GM23248 (cell line): ENCODE data around the gene ANXA11. TPM values are rescaled to one million over a fixed set of nuclear protein-coding genes. Genes with fewer than 3 reads are reported as not detected.
A peak's percentile ranks its signal among the peaks of the same experiment; 100 is the strongest.

Experiments
- DNase-seq: peaks from one replicate; pipeline ENCODE4 v3.0.0-alpha.2; 2015
- H2AFZ ChIP-seq: fragments of 200-600 bp; sonication (generic); 2 replicates; pipeline ENCODE4 v1.6.1; 2016; ENCODE audit warnings: antibody characterized with exemption
- H3F3A ChIP-seq: fragments of 200-600 bp; sonication (generic); 2 replicates; pipeline ENCODE4 v1.6.1; 2016; ENCODE audit warnings: mild to moderate bottlenecking, antibody characterized with exemption, mixed run types; ENCODE audit not compliant: insufficient read depth
- H3K27ac ChIP-seq: fragments of 200-600 bp; sonication (generic); 2 replicates; pipeline ENCODE4 v1.5.1; 2016; ENCODE audit warnings: mild to moderate bottlenecking
- H3K27me3 ChIP-seq: fragments of 200-600 bp; sonication (generic); replicated peaks from 2 replicates; pipeline ENCODE4 v1.6.1; 2016; ENCODE audit warnings: mild to moderate bottlenecking; ENCODE audit not compliant: insufficient read depth
- H3K36me3 ChIP-seq: fragments of 200-600 bp; sonication (generic); 2 replicates; pipeline ENCODE4 v1.6.1; 2016; ENCODE audit warnings: low read depth, mild to moderate bottlenecking
- H3K4me1 ChIP-seq: fragments of 200-600 bp; sonication (generic); 2 replicates; pipeline ENCODE4 v1.6.1; 2016; ENCODE audit warnings: mild to moderate bottlenecking; ENCODE audit not compliant: insufficient read depth
- H3K4me2 ChIP-seq: fragments of 200-600 bp; sonication (generic); one replicate; pipeline ENCODE4 v1.6.1; 2016; ENCODE audit warnings: mild to moderate bottlenecking; ENCODE audit not compliant: unreplicated experiment
- H3K4me3 ChIP-seq: fragments of 200-600 bp; sonication (generic); 2 replicates; pipeline ENCODE4 v1.5.1; 2016; ENCODE audit warnings: mild to moderate bottlenecking
- H3K79me2 ChIP-seq: fragments of 200-600 bp; sonication (generic); 2 replicates; pipeline ENCODE4 v1.6.1; 2016; ENCODE audit warnings: mild to moderate bottlenecking; ENCODE audit not compliant: insufficient read depth
- H3K9ac ChIP-seq: fragments of 200-600 bp; sonication (generic); 2 replicates; pipeline ENCODE4 v1.6.1; 2016; ENCODE audit warnings: mild to moderate bottlenecking
- H3K9me2 ChIP-seq: fragments of 200-600 bp; sonication (generic); 2 replicates; pipeline ENCODE4 v1.6.1; 2016; ENCODE audit warnings: mixed run types, mild to moderate bottlenecking, moderate library complexity; ENCODE audit not compliant: insufficient read depth
- H3K9me3 ChIP-seq: fragments of 200-600 bp; sonication (generic); one replicate; pipeline ENCODE4 v1.6.1; 2017; ENCODE audit warnings: low read depth
- H4K20me1 ChIP-seq: fragments of 200-600 bp; sonication (generic); 2 replicates; pipeline ENCODE4 v1.6.0; 2016; ENCODE audit not compliant: insufficient read depth
- EZH2 ChIP-seq: fragments of 200-600 bp; sonication (generic); IDR thresholded peaks from 2 replicates; pipeline ENCODE4 v1.6.1; 2018; ENCODE audit warnings: antibody characterized with exemption, mild to moderate bottlenecking; ENCODE audit not compliant: insufficient read depth, poor library complexity, severe bottlenecking
- EZH2phosphoT487 ChIP-seq: fragments of 200-600 bp; sonication (generic); IDR thresholded peaks from 2 replicates; pipeline ENCODE4 v1.6.1; 2018; ENCODE audit warnings: antibody characterized with exemption, moderate library complexity, mild to moderate bottlenecking, low read depth; ENCODE audit not compliant: insufficient read depth
- WGBS, 2 experiments: methylation state at CpG; one replicate each; pipeline ENCODE4 v1.1.6; 2015 to 2017; ENCODE audit warnings: low lambda C conversion rate in 2 of 2, low coverage in 1 of 2; ENCODE audit errors: missing lambda C conversion rate in 2 of 2; 5-methylcytosine and 5-hydroxymethylcytosine counted together
- in situ Hi-C: fragments of 300-500 bp; cut with MboI; formaldehyde crosslinking; loops from 2 replicates; pipeline ENCODE4 v1.15.0; 2020
- polyA plus RNA-seq: library from polyadenylated mRNA; unstranded; fragments of >200 nt; fragmentation: Nextera tagmentation; extraction: Ambion mirVana; gene quantifications from 2 replicates; pipeline ENCODE4 v1.2.1, GENCODE V29; 2016
- total RNA-seq: library from RNA; depleted of rRNA; stranded (reverse); fragments of >200 nt; shearing (Covaris generic); gene quantifications from 2 replicates; pipeline ENCODE4 v1.2.3, GENCODE V29; 2014

Gene ANXA11
- total and polyA plus RNA-seq, 2 experiments from 2014 or later: 116 to 189 TPM

GRCh38 chr10:80153460-80153859 lies 51.9 kb downstream of the ANXA11 start:
- no peak for TF ChIP-seq EZH2phosphoT487
- TF ChIP-seq EZH2: no peak
- Histone ChIP-seq H2AFZ (no peak overlapping the region), H3K4me2 (no peak overlapping the region), H3K79me2 (peaks cover 7% of the 10 kb centered on the region; the same call in 1 of the 2 replicates), H3K4me3 (no peak overlapping the region), H3F3A (peaks cover 51% of the 10 kb centered on the region), H4K20me1 (no peaks in the 10 kb centered on the region), H3K9ac (no peak overlapping the region), H3K27ac (peak overlapping the region; percentile 86; the same call in 1 of the 2 replicates), H3K36me3 (peaks cover 36% of the 10 kb centered on the region), H3K27me3 (no peaks in the 10 kb centered on the region), H3K9me2 (no peaks in the 10 kb centered on the region), H3K4me1 (peaks cover 37% of the 10 kb centered on the region), H3K9me3 (no peaks in the 10 kb centered on the region)
- DNase-seq: no peak
- 88% methylated on average over 3 of the region's 3 CpGs for WGBS, 2 experiments
- in situ Hi-C loops: no loop called here

- peaks cover 32% of the 10 kb centered on the region for H3K36me3 ChIP-seq
Measured at GRCh38 chr10:80152820-80153219, 52.5 kb downstream of the ANXA11 start.

GRCh38 chr10:80150172-80150571 lies 55.2 kb downstream of the ANXA11 start:
- Histone ChIP-seq H3K9ac (no peak overlapping the region), H3K79me2 (no peaks in the 10 kb centered on the region), H2AFZ (no peak overlapping the region), H3K9me3 (no peaks in the 10 kb centered on the region), H3K4me3 (no peak overlapping the region), H3K27me3 (no peaks in the 10 kb centered on the region), H3F3A (peaks cover 45% of the 10 kb centered on the region), H3K36me3 (peaks cover 14% of the 10 kb centered on the region; the same call in 1 of the 2 replicates), H3K4me1 (peaks cover 21% of the 10 kb centered on the region), H3K9me2 (no peaks in the 10 kb centered on the region), H3K4me2 (no peak overlapping the region), H3K27ac (no peak overlapping the region), H4K20me1 (no peaks in the 10 kb centered on the region)
- in situ Hi-C loops: no loop called here
- no peak for TF ChIP-seq EZH2
- no peak for TF ChIP-seq EZH2phosphoT487
- WGBS, 2 experiments: 98% methylated on average over 2 of the region's 2 CpGs
- no peak for DNase-seq

More at GRCh38 chr10:80152820-80153219, 52.5 kb downstream of the ANXA11 start:
- Histone ChIP-seq H3K27ac (no peak overlapping the region), H3K79me2 (peaks cover 7% of the 10 kb centered on the region; the same call in 1 of the 2 replicates), H4K20me1 (no peaks in the 10 kb centered on the region), H3K4me2 (no peak overlapping the region), H3K4me3 (no peak overlapping the region), H3K27me3 (no peaks in the 10 kb centered on the region), H3K4me1 (peaks cover 30% of the 10 kb centered on the region), H3K9ac (no peak overlapping the region), H3K9me3 (no peaks in the 10 kb centered on the region), H3F3A (peaks cover 46% of the 10 kb centered on the region), H3K9me2 (no peaks in the 10 kb centered on the region), H2AFZ (no peak overlapping the region)
- no peak for TF ChIP-seq EZH2phosphoT487
- no peak for TF ChIP-seq EZH2
- 88 to 89% methylated on average over 6 of the region's 6 CpGs for WGBS, 2 experiments
- DNase-seq: no peak
- in situ Hi-C loops: no loop called here

GRCh38 chr10:80149123-80149522 lies 56.2 kb downstream of the ANXA11 start:
- no peak overlapping the region for H3K4me2 ChIP-seq
- peaks cover 40% of the 10 kb centered on the region for H3F3A ChIP-seq
- H3K4me3 ChIP-seq: no peak overlapping the region
- peaks cover 19% of the 10 kb centered on the region for H3K4me1 ChIP-seq
- TF ChIP-seq EZH2phosphoT487: no peak
- no peak for TF ChIP-seq EZH2
- H4K20me1 ChIP-seq: no peaks in the 10 kb centered on the region
- no peaks in the 10 kb centered on the region for H3K27me3 ChIP-seq
- in situ Hi-C loops: no loop called here
- H2AFZ ChIP-seq: no peak overlapping the region
- no peak for DNase-seq
- H3K27ac ChIP-seq: no peak overlapping the region
- peaks cover 14% of the 10 kb centered on the region; the same call in 1 of the 2 replicates for H3K36me3 ChIP-seq
- no peaks in the 10 kb centered on the region for H3K9me3 ChIP-seq
- H3K9ac ChIP-seq: no peak overlapping the region
- 38 to 43% methylated on average over 2 of the region's 2 CpGs for WGBS, 2 experiments
- no peaks in the 10 kb centered on the region for H3K79me2 ChIP-seq
- no peaks in the 10 kb centered on the region for H3K9me2 ChIP-seq
